SK-N-SH (cell line): ENCODE data around the gene ABCC4.

ENCODE experiments used
- EP300 ChIP-seq, 2 experiments: IDR thresholded peaks; 2 replicates each; pipeline versions ENCODE4 v1.4.0 to v1.6.1; 2012; ENCODE audit warnings: borderline replicate concordance in 1 of 2, low read depth in 1 of 2, low read length in 1 of 2
- FOXM1 ChIP-seq: IDR thresholded peaks from 2 replicates; pipeline ENCODE4 v1.4.0; 2012; ENCODE audit warnings: low read depth, mild to moderate bottlenecking
- RCOR1 ChIP-seq: fragments of 150-350 bp; IDR thresholded peaks from 2 replicates; pipeline ENCODE4 v1.6.1; 2017; ENCODE audit warnings: antibody characterized with exemption, low read length
- SIN3A ChIP-seq: IDR thresholded peaks from 2 replicates; pipeline ENCODE4 v1.6.1; 2012; ENCODE audit warnings: low read depth, mild to moderate bottlenecking, low read length, moderate library complexity, borderline replicate concordance
- YY1 ChIP-seq: IDR thresholded peaks from 2 replicates; pipeline ENCODE4 v1.4.0; 2012; ENCODE audit warnings: low read depth, mild to moderate bottlenecking
- TF ChIP-seq, protein P1 (sequence below): fragments of 200-600 bp; sonication (generic); IDR thresholded peaks from 2 replicates; pipeline ENCODE4 v1.6.1; 2017; ENCODE audit warnings: antibody characterized with exemption, mild to moderate bottlenecking, moderate library complexity
- TF ChIP-seq, protein P2 (sequence below): IDR thresholded peaks from 2 replicates; pipeline ENCODE4 v1.4.0; 2012; ENCODE audit warnings: low read depth, borderline replicate concordance

DNA sequence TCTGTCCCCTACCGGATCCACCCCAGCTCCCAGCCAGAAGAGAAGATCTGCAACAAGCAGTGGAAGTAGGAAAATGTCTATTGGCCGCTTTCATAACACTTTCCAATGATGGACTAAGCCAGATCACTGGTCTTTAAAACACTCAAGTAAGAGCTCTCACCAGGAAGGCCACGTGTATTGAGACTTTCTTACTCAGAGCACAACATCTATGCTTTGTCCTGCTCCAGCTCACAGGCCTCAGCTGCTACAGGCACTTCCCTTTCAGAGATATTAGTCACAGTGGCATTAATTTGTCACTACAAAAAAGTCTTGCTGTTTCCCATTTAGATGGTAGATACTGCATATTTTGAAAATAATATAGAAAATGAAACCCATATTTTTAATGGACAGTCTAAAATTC is 164.2 kb downstream of the ABCC4 start:
- TF ChIP-seq FOXM1 (no peak), SIN3A (no peak), YY1 (no peak), RCOR1 (no peak), EP300 (IDR thresholded peaks at IDR 0.05; ENCODE audit: borderline replicate concordance in 1 of 2, low read depth in 1 of 2, low read length in 1 of 2) (no peak)
- TF ChIP-seq, protein P1, sequence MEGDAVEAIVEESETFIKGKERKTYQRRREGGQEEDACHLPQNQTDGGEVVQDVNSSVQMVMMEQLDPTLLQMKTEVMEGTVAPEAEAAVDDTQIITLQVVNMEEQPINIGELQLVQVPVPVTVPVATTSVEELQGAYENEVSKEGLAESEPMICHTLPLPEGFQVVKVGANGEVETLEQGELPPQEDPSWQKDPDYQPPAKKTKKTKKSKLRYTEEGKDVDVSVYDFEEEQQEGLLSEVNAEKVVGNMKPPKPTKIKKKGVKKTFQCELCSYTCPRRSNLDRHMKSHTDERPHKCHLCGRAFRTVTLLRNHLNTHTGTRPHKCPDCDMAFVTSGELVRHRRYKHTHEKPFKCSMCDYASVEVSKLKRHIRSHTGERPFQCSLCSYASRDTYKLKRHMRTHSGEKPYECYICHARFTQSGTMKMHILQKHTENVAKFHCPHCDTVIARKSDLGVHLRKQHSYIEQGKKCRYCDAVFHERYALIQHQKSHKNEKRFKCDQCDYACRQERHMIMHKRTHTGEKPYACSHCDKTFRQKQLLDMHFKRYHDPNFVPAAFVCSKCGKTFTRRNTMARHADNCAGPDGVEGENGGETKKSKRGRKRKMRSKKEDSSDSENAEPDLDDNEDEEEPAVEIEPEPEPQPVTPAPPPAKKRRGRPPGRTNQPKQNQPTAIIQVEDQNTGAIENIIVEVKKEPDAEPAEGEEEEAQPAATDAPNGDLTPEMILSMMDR = no peak
- TF ChIP-seq, protein P2, sequence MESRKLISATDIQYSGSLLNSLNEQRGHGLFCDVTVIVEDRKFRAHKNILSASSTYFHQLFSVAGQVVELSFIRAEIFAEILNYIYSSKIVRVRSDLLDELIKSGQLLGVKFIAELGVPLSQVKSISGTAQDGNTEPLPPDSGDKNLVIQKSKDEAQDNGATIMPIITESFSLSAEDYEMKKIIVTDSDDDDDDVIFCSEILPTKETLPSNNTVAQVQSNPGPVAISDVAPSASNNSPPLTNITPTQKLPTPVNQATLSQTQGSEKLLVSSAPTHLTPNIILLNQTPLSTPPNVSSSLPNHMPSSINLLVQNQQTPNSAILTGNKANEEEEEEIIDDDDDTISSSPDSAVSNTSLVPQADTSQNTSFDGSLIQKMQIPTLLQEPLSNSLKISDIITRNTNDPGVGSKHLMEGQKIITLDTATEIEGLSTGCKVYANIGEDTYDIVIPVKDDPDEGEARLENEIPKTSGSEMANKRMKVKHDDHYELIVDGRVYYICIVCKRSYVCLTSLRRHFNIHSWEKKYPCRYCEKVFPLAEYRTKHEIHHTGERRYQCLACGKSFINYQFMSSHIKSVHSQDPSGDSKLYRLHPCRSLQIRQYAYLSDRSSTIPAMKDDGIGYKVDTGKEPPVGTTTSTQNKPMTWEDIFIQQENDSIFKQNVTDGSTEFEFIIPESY = no peak
